Ramos (cell line): ENCODE data around the gene EMILIN2.

Experiments used
- in situ Hi-C: fragments of 300-500 bp; cut with MboI; formaldehyde crosslinking; loops from one replicate; pipeline ENCODE4 v1.14.3; 2022; ENCODE audit warnings: low sequenced_read_pairs; ENCODE audit not compliant: unreplicated experiment

EMILIN2 gene

GRCh38 chr18:2895391-2895790, 48.6 kb downstream of the EMILIN2 start:
- in situ Hi-C loops = no loop called here

GRCh38 chr18:2896990-2897389, 50.2 kb downstream of the EMILIN2 start:
- in situ Hi-C loops = no loop called here

GRCh38 chr18:2897448-2898185, 50.8 kb downstream of the EMILIN2 start:
- in situ Hi-C loops = no loop called here

GRCh38 chr18:2898186-2898640, 51.4 kb downstream of the EMILIN2 start:
- in situ Hi-C loops = no loop called here

GRCh38 chr18:2900684-2901422, 54.0 kb downstream of the EMILIN2 start:
- in situ Hi-C loops = no loop called here

- in situ Hi-C loops = no loop called here
These were observed 54.7 kb downstream of the EMILIN2 start for GRCh38 chr18:2901423-2901985.

- in situ Hi-C loops = no loop called here
These were observed 55.5 kb downstream of the EMILIN2 start for GRCh38 chr18:2902327-2902726.

- in situ Hi-C loops = no loop called here
These were observed 56.2 kb downstream of the EMILIN2 start for GRCh38 chr18:2903006-2903405.

- in situ Hi-C loops = no loop called here
These were observed 59.3 kb downstream of the EMILIN2 start for GRCh38 chr18:2905854-2906703.

GRCh38 chr18:2906704-2907549, 60.1 kb downstream of the EMILIN2 start:
- in situ Hi-C loops = no loop called here

GRCh38 chr18:2907550-2908135, 60.8 kb downstream of the EMILIN2 start:
- in situ Hi-C loops = no loop called here

- in situ Hi-C loops = no loop called here
These were observed 61.5 kb downstream of the EMILIN2 start for GRCh38 chr18:2908166-2908945.

- in situ Hi-C loops = no loop called here
These were observed 62.1 kb downstream of the EMILIN2 start for GRCh38 chr18:2908946-2909335.

- in situ Hi-C loops = no loop called here
These were observed 62.8 kb downstream of the EMILIN2 start for GRCh38 chr18:2909431-2910140.

- in situ Hi-C loops = no loop called here
These were observed 63.5 kb downstream of the EMILIN2 start for GRCh38 chr18:2910261-2910660.

GRCh38 chr18:2910751-2911425, 64.1 kb downstream of the EMILIN2 start:
- in situ Hi-C loops = no loop called here

- in situ Hi-C loops = no loop called here
These were observed 64.7 kb downstream of the EMILIN2 start for GRCh38 chr18:2911533-2911932.
